Measurements from ENCODE around the gene CPEB2. TPM values are rescaled to one million over a fixed set of nuclear protein-coding genes. Genes with fewer than 3 reads are reported as not detected.

The CPEB2 gene
- total and polyA plus RNA-seq, 10 of the 15 experiments (the other 5 are each of a cell fraction or from before 2014, with no cell fraction given): 0.73 to 8.3 (median 3.7) TPM

DNA sequence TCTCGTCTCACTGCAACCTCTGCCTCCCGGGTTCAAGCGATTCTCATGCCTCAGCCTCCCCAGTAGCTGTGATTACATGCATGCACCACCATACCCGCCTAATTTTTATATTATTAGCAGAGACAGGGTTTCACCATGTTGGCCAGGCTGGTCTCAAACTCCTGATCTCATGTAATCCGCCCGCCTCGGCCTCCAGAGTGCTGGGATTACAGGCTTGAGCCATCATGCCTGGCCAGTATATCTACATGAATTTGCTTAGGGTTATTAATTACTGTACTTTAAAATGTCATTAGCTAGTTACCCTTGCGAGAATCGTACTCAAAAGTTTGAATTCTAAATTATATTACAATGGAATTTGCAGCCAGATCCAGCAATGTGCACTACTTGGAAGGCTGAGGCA is 8.9 kb downstream of the CPEB2 start:
- peaks cover 57% of the 10 kb centered on the region for H3K79me2 ChIP-seq (ENCODE audit: control insufficient read depth, insufficient read depth, low read length)
- H4K20me1 ChIP-seq (ENCODE audit: control insufficient read depth, insufficient read depth): no peaks in the 10 kb centered on the region
- no peak for FAIRE-seq
- no peak for ATAC-seq
- no peak for DNase-seq (ENCODE audit: low read depth, low spot score)
- CTCF ChIA-PET: interaction anchor here (1.2 kb wide), 1 partner anchor 185 kb away, joined by 5 read pairs; no protein-coding TSS in a partner anchor
- BruUV-seq (replicated peaks): no TSS peak
- RAD21 ChIA-PET (ENCODE audit: unreplicated experiment): interaction anchor here (1.4 kb wide), 1 partner anchor 10 kb away, joined by 8 read pairs; no protein-coding TSS in a partner anchor
- intact Hi-C loops (cut with micrococcal nuclease; ENCODE audit: unreplicated experiment): no loop called here
- in situ Hi-C loops (cut with MboI): loop anchor here (25.0 kb wide), 1 partner anchor 849 kb away; no protein-coding TSS in a partner anchor
- peaks cover 4% of the 10 kb centered on the region for H3K4me1 ChIP-seq (ENCODE audit: control insufficient read depth, insufficient read depth, low read length)
- SMC1A ChIA-PET (ENCODE audit: uncharacterized antibody, unreplicated experiment): interaction anchor here (0.7 to 7.9 kb wide), 5 partner anchors 10 to 859 kb away, joined by 3 to 43 read pairs (median 4); no protein-coding TSS in a partner anchor
- no peak overlapping the region for H3K27ac ChIP-seq (ENCODE audit: control insufficient read depth, insufficient read depth)
- TF ChIP-seq SUPT20H (IDR thresholded peaks at IDR 0.05; ENCODE audit: borderline replicate concordance, control insufficient read depth, low read depth, low read length) (no peak), FOXM1 (IDR thresholded peaks at IDR 0.05; ENCODE audit: low read depth, low read length) (no peak), KDM1A (IDR thresholded peaks at IDR 0.05; ENCODE audit: borderline replicate concordance) (no peak), SUZ12 (IDR thresholded peaks at IDR 0.05; ENCODE audit: unreplicated experiment) (no peak), IKZF2 (IDR thresholded peaks at IDR 0.05) (no peak), POU2F2 (IDR thresholded peaks at IDR 0.05; ENCODE audit: borderline replicate concordance, low read depth, low read length) (no peak), MYB (IDR thresholded peaks at IDR 0.05; ENCODE audit: borderline replicate concordance, low read depth, low read length) (no peak), PAX5 (IDR thresholded peaks at IDR 0.05; ENCODE audit: borderline replicate concordance, low read depth, low read length) (no peak), HCFC1 (IDR thresholded peaks at IDR 0.05; ENCODE audit: low read length) (no peak), ZSCAN29 (IDR thresholded peaks at IDR 0.05) (no peak), RFX5 (IDR thresholded peaks at IDR 0.05; ENCODE audit: low read depth, low read length) (no peak)
- TF ChIP-seq, protein P1, sequence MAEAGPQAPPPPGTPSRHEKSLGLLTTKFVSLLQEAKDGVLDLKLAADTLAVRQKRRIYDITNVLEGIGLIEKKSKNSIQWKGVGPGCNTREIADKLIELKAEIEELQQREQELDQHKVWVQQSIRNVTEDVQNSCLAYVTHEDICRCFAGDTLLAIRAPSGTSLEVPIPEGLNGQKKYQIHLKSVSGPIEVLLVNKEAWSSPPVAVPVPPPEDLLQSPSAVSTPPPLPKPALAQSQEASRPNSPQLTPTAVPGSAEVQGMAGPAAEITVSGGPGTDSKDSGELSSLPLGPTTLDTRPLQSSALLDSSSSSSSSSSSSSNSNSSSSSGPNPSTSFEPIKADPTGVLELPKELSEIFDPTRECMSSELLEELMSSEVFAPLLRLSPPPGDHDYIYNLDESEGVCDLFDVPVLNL (IDR thresholded peaks at IDR 0.05; ENCODE audit: low read depth, low read length): no peak
- H3K4me2 ChIP-seq (ENCODE audit: control insufficient read depth, insufficient read depth): no peak overlapping the region
- 98% methylated on average over 9 of the region's 9 CpGs for WGBS (ENCODE audit: insufficient coverage, insufficient replicate concordance, low lambda C conversion rate, missing lambda C conversion rate)
- no peaks in the 10 kb centered on the region for H3K9me3 ChIP-seq (replicated peaks; ENCODE audit: control insufficient read depth, insufficient read depth, low read length)
- H3K4me3 ChIP-seq: no peak overlapping the region
- no peak overlapping the region for H2AFZ ChIP-seq (ENCODE audit: control insufficient read depth, low read depth, low read length)
- H3K36me3 ChIP-seq (ENCODE audit: control insufficient read depth in 2 of 2, insufficient read depth in 2 of 2, low read length in 1 of 2): peaks cover 0 to 13% of the 10 kb centered on the region in 2 experiments; a peak in 1 of 4 replicates
- H3K27me3 ChIP-seq (replicated peaks in 1 of 2; ENCODE audit: control insufficient read depth in 2 of 2, insufficient read depth in 2 of 2, low read length in 1 of 2): no peaks in the 10 kb centered on the region
- POLR2A ChIA-PET: interaction anchor here (0.7 to 1.0 kb wide), 2 partner anchors 9 to 48 kb away, joined by 4 to 5 read pairs; no protein-coding TSS in a partner anchor
- H3K9ac ChIP-seq (ENCODE audit: control insufficient read depth, insufficient read depth, low read length): no peak overlapping the region

Data from GM12878 (cell line).